ENCODE results near the gene LRMDA.
A peak's percentile ranks its signal among the peaks of the same experiment; 100 is the strongest.

Gene LRMDA

GRCh38 chr10:76017026-76017732 is 585.8 kb downstream of the LRMDA start:
- DNase-seq = no peak

DNA sequence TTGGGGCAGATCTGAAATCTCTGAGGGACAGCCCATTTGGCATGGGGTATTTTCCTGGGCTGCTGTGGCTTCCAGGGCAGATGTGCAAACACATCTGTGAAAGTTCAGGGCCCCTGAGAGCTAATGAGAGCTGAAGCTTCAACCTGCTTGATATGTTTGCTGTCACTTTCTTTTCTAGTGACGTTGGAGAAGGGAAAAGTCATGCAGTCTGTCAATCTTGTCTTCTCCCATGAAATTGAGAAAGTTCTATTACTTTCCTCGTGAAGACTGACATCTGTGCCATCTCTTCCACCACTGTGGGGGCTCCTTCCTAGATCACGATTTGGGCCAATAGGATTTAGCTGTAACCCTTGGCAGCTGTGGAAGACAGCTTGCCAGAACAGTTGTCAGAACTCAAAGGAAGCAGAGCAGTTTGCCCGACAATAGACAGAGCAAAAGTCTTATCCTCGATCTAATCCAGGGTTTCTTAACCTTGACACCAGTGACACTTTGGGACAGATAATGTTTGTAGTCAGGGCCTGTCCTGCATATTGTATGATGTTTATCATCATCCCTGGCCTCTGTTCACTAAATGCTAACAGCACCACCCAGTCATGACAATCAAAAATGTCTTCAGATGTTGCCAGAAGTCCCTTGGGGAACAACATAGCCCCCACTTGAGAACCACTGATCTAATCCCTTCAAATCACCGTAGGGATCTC is 586.5 kb downstream of the LRMDA start:
- no peak for DNase-seq

- no peak for DNase-seq
Measured at GRCh38 chr10:76020630-76021029, 589.2 kb downstream of the LRMDA start.

DNA sequence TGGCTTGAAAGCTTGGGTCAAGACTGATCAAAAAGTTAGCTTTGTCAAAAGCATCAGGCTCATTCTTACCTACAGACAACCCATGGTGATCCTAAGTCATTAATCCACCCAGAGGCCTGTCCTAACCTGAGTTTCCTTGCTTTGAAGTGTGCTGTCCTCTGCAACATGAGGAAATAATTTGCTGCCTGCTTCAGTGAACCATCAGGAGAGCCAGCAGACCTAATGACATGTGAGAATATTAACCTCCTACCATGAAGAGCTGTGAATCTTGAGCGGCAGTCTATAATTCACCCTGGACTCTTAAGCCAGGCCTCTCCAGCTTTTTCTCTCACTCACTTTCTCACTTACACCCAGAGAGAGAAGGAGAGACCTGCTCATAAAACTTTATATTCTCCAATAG is 590.0 kb downstream of the LRMDA start:
- DNase-seq = no peak

- no peak for DNase-seq
Measured at GRCh38 chr10:76022366-76022765, 590.9 kb downstream of the LRMDA start.

DNA sequence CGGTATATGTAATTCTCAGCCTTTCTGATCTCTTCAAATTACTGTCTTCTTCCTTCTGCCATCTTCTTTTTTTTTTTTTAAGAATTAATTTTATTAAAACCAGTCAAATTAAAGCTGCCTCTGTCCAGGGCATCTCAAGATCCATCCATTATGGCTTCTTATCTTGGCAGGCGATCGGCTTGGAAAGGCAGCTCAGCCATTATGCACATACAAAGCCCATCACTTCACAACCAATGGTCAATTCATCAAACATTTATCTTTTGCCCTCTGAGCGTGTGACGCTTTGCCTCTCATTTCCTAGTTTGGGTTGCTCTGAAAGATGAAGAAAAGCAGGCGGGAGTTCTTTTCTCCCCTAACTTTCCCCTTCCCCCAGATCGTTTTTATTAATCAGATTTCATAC is 591.6 kb downstream of the LRMDA start:
- no peak for DNase-seq

GRCh38 chr10:76024460-76025123 is 593.2 kb downstream of the LRMDA start:
- DNase-seq = no peak

- DNase-seq = no peak
Measured at GRCh38 chr10:76025124-76025477, 593.7 kb downstream of the LRMDA start.

- no peak for DNase-seq
Measured at GRCh38 chr10:76026176-76026771, 594.9 kb downstream of the LRMDA start.

- no peak for DNase-seq
Measured at GRCh38 chr10:76026905-76027304, 595.5 kb downstream of the LRMDA start.

- no peak for DNase-seq
Measured at GRCh38 chr10:76029782-76030181, 598.4 kb downstream of the LRMDA start.

DNA sequence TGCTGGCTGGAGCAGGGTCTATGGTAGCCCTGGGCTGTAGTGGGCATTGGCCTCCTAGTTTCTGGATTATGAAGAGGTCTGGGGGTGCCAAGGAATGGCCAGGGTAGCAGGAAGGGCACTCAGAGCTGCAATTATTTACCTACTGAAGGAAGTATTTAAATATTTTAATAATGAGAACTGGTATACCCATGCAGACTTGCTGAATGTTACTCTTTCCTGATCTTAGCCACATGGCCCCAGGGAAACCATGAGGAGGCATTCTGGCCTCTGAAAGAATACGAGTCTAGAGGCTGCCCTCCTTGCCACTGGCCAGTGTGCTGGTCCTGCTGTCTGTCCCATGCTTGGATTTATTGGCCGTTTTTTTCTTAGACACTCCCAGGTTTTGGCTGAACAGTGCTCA is 599.7 kb downstream of the LRMDA start:
- no peak for DNase-seq

GRCh38 chr10:76031769-76032699 is 600.6 kb downstream of the LRMDA start:
- DNase-seq = no peak

- DNase-seq = no peak
Measured at GRCh38 chr10:76032700-76033039, 601.2 kb downstream of the LRMDA start.

DNA sequence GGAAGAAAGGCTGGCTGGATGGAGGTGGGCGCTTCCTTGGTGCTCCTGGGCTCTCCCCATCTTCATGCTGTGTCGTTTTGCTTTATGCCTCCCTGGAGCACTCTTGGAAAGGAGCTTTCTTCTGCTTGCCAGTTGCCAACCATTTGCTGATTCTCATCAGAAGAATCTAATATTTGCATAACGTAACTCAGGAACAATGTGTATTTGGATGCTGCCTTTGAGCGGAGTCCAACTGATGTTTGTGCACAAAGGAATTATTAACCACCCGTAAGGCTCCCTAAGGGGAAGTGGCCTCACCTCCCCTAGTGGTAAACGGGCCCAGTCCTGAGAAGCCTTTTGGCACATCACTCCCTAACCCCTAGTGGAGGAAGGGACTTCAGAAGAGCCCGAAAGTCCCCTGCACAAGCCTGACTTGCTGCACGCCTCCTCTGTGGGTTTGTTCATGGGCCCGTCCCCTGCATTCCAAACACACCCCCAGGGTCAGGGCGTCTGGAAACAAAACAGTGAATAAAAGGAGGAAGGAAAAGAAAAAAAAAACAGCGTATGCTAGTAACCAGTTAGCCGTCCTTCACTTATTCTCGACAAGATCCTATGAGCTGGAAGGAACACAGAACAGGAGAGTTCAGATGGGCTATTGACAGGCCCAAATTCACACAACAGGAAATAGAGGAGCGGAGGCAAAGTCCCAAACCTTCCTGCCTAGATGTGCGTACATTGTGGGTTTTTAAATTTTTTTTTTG is 602.2 kb downstream of the LRMDA start:
- DNase-seq = no peak

DNA sequence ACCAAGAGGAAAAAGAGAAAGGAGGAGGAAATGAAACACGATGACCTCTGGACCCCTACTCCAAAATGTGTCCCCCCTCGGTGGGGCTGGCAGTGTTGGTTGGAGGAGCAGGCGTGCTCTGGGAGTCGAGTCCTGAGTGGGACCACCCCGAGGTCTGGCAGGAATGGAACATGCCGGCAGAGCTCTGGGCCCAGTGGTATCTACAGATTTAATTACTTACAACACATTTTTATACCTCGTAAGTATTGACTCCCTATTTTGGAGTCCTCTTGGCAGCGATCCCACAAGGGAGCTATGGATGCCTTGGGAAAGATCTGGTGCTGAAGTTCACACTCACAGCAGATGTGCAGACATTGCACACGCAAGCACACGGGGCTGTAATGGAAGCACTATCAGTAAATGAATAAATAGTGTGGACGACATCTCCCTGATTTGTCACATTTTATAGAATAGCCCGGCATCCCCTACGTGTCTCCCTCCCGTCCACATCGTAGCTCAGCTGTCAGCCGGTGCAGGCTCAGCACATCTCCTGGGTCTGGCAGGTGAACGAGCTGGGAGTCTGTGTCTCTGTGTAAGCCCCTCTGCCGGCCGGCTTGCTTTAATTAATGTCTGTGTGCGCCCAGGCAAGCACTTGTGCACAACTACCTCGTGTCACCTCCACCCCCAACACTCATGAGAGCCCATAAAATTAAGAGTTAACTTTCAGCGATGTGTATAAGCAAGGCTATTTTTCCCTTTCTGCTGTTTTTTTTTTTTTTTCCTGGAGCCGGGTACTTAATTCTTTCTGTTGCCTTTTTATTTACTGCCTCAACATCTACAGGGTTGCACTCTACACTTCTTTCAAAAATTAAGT is 603.2 kb downstream of the LRMDA start:
- no peak for DNase-seq

DNA sequence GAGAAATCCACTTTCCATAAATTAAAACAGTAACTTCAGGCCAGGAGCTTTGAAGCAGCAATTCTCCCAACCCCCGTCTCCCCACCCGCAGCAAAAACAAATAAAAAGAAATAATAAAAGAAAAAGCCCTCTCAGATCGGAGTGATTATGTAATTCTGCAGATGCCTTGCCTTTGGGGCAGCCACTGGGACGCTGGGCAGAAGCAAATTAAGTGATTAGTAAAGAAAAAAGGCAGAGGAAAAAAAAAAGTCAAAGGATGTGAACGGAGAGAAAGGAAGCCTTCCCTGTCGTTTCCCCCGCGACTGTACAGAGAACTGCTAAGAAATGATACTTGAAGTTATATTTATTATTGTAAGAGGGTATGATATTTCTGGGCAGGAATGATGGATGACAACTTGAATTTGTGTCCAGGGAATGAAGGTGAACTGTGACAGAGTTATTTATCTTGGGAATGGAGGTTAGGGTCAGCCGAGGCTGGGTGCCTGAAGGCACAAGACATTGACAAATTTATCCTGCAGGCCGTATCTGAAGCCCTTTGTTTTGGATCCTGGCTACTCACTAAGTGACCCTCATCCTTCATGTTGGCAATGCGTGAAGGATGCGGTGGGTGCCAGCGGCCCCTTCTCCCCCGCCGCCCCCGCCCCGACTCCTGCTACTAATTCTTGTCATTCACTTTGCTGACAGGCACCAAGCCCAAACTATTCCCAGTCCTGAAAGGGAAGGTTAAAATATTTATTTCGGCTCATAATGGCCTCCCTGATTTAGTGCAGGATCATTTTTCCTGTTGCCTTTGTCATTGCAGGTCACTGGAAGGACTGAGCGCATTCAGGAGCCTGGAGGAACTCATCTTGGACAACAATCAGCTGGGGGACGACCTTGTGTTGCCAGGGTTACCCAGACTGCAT is 604.0 kb downstream of the LRMDA start:
- no peak for DNase-seq

DNA sequence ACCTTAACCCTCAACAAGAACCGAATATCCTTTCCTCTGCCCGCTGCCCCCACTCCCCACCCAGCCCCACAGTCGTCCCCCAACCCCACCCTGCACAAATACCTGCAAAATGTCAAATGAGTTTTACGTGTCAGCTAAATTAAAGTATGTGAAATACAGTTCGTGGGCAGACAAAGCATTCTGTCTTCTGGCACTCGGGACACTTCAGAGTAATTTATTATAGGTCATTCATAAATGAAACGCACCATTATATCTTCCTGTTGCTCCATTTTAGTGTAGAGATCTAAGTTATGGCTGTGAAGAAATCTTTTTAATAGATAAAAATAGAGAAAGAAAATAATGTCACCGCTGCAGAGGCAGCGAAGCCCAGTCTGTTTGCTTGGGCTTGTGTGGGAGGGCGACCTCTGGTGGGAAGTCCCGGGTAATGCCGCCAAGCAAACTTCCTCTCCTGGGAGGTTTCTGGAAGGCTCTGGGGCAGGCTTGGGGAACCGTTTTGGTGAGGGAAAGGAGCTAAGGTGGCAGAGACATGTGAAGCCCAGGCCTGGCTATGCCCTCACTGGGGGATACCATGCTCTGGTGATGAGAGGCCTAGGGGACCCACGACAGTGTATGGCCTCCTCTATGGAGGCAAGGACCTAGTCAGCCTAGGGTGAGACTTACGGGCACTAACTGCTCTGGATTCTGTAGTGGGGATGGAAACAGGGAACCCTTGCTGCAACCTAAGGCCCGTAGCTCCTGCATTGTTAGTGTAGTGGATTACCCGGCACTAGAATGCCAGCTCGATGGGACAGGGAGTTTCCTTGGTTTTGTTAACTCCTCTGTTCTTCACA is 604.9 kb downstream of the LRMDA start:
- peak; percentile 13 for DNase-seq

DNA sequence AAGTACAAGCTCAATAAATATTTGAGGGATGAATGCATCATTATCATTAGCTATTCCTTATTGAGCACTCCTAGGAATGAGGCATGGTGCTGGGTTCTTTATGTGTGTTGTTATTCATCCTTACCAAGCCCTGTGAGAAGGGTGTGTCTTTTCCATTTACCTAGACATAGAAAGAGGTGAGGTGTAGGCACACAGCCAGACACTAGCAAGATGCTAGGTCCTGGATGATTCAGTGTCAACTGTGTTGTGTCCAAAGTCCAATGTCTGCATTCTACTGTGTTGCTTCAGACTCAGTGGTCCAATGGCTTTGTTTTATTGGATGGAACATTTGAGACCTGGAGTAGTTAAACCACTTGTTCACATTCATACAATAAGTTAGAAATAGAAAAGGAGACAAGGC is 605.5 kb downstream of the LRMDA start:
- no peak for DNase-seq
